ENCODE results near the gene TMEM220.

Gene TMEM220

DNA sequence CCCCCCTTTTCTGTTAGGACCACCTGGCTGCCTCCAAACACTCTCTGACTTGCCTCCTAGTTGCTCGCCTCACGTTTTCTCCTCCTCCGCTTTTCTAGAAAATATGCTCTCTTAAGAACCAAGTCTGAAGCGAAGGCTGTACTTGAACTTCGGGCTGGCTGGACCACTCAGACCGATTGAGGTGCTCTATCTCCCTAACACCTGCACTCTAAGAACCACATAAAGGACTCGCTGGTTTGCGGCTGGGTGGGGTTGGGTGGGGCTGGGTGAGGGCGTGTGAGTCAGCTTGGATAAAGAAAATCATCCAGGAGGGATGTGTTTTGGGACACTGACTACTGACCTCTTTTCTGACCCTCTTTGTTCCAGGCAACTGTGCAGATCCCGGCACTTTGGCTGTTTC, 22.9 kb upstream of the TMEM220 start:
- H3K79me2 ChIP-seq (ENCODE audit: control insufficient read depth, low read length) = no peaks in the 10 kb centered on the region
- no peaks in the 10 kb centered on the region for H3K9me3 ChIP-seq (ENCODE audit: control insufficient read depth, insufficient read depth, low read length)
- no peak overlapping the region for H3K4me2 ChIP-seq (ENCODE audit: low read length)
- no peaks in the 10 kb centered on the region for H3F3A ChIP-seq (ENCODE audit: control insufficient read depth, insufficient read depth)
- H3K9me2 ChIP-seq (replicated peaks; ENCODE audit: control insufficient read depth, low read length) = no peaks in the 10 kb centered on the region
- H3K4me3 ChIP-seq (ENCODE audit: low read length) = no peak overlapping the region
- H3K27ac ChIP-seq (ENCODE audit: low read depth, low read length) = no peak overlapping the region
- H3K4me1 ChIP-seq (ENCODE audit: control insufficient read depth, low read length) = no peaks in the 10 kb centered on the region
- TF ChIP-seq EZH2phosphoT487 (IDR thresholded peaks at IDR 0.05; ENCODE audit: borderline replicate concordance, low read length) = no peak
- TF ChIP-seq, protein P1, sequence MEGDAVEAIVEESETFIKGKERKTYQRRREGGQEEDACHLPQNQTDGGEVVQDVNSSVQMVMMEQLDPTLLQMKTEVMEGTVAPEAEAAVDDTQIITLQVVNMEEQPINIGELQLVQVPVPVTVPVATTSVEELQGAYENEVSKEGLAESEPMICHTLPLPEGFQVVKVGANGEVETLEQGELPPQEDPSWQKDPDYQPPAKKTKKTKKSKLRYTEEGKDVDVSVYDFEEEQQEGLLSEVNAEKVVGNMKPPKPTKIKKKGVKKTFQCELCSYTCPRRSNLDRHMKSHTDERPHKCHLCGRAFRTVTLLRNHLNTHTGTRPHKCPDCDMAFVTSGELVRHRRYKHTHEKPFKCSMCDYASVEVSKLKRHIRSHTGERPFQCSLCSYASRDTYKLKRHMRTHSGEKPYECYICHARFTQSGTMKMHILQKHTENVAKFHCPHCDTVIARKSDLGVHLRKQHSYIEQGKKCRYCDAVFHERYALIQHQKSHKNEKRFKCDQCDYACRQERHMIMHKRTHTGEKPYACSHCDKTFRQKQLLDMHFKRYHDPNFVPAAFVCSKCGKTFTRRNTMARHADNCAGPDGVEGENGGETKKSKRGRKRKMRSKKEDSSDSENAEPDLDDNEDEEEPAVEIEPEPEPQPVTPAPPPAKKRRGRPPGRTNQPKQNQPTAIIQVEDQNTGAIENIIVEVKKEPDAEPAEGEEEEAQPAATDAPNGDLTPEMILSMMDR (IDR thresholded peaks at IDR 0.05; ENCODE audit: low read depth, low read length, poor library complexity, severe bottlenecking) = no peak
- H3K27me3 ChIP-seq (ENCODE audit: control insufficient read depth, low read length) = no peaks in the 10 kb centered on the region
- no peaks in the 10 kb centered on the region for H4K20me1 ChIP-seq (ENCODE audit: control insufficient read depth, insufficient read depth, low read depth, low read length)
- no peaks in the 10 kb centered on the region for H3K36me3 ChIP-seq (ENCODE audit: control insufficient read depth, low read length)

DNA sequence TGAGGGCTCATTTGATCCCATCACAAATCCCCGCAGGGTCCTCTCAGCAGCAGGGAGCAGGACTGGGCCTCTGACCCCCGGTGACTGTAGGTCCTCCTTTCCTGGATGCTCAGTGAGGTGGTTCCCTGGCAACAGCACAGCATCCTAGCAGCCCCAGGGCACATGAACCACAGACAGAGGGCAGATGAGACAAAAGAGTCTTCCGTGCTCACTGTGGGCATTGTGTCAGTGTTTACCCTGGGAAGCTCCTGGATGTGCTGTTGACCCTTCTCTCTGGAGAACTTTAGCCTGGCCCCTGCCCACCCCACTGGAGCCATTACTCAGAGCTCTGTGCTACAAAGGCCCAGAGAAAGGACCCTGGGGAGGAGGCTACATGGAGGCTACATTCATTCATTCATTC, 21.7 kb upstream of the TMEM220 start:
- H4K20me1 ChIP-seq (ENCODE audit: control insufficient read depth, insufficient read depth, low read depth, low read length) = no peaks in the 10 kb centered on the region
- no peaks in the 10 kb centered on the region for H3F3A ChIP-seq (ENCODE audit: control insufficient read depth, insufficient read depth)
- no peak for TF ChIP-seq EZH2phosphoT487 (IDR thresholded peaks at IDR 0.05; ENCODE audit: borderline replicate concordance, low read length)
- TF ChIP-seq, protein P1 (IDR thresholded peaks at IDR 0.05; ENCODE audit: low read depth, low read length, poor library complexity, severe bottlenecking) = no peak
- H3K4me1 ChIP-seq (ENCODE audit: control insufficient read depth, low read length) = no peaks in the 10 kb centered on the region
- no peak overlapping the region for H3K27ac ChIP-seq (ENCODE audit: low read depth, low read length)
- H3K79me2 ChIP-seq (ENCODE audit: control insufficient read depth, low read length) = no peaks in the 10 kb centered on the region
- no peak overlapping the region for H3K4me2 ChIP-seq (ENCODE audit: low read length)
- no peak overlapping the region for H3K4me3 ChIP-seq (ENCODE audit: low read length)
- H3K36me3 ChIP-seq (ENCODE audit: control insufficient read depth, low read length) = no peaks in the 10 kb centered on the region
- no peaks in the 10 kb centered on the region for H3K9me2 ChIP-seq (replicated peaks; ENCODE audit: control insufficient read depth, low read length)
- no peaks in the 10 kb centered on the region for H3K9me3 ChIP-seq (ENCODE audit: control insufficient read depth, insufficient read depth, low read length)
- H3K27me3 ChIP-seq (ENCODE audit: control insufficient read depth, low read length) = no peaks in the 10 kb centered on the region

DNA sequence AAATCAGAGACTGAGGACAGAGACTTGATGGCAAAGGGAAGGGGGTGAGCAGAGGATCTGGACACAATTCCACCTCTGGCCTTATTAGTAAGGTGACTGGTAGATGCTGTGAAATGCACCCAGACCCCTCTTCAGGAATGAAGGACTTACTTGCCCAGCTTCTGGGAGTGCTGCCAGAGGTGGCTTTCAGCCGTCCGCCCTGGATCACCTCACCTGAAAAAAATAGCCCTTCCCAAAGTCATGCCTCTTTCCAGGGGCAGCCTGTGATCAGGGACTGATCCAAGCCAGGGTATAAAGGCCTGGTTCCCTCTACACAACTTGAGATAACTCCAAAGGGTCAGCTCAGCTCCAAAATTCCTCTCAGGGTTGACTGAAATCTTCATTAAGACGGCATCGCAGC, 20.4 kb upstream of the TMEM220 start:
- Histone ChIP-seq H3K4me1 (ENCODE audit: control insufficient read depth, low read length) (no peaks in the 10 kb centered on the region), H3K4me2 (ENCODE audit: low read length) (no peak overlapping the region), H3K9me2 (replicated peaks; ENCODE audit: control insufficient read depth, low read length) (no peaks in the 10 kb centered on the region), H3K9me3 (ENCODE audit: control insufficient read depth, insufficient read depth, low read length) (no peaks in the 10 kb centered on the region), H3K27me3 (ENCODE audit: control insufficient read depth, low read length) (no peaks in the 10 kb centered on the region), H3K27ac (ENCODE audit: low read depth, low read length) (no peak overlapping the region), H3K36me3 (ENCODE audit: control insufficient read depth, low read length) (no peaks in the 10 kb centered on the region), H4K20me1 (ENCODE audit: control insufficient read depth, insufficient read depth, low read depth, low read length) (no peaks in the 10 kb centered on the region), H3F3A (ENCODE audit: control insufficient read depth, insufficient read depth) (no peaks in the 10 kb centered on the region), H3K79me2 (ENCODE audit: control insufficient read depth, low read length) (no peaks in the 10 kb centered on the region), H3K4me3 (ENCODE audit: low read length) (no peak overlapping the region)
- TF ChIP-seq EZH2phosphoT487 (IDR thresholded peaks at IDR 0.05; ENCODE audit: borderline replicate concordance, low read length) = no peak
- TF ChIP-seq, protein P1 (IDR thresholded peaks at IDR 0.05; ENCODE audit: low read depth, low read length, poor library complexity, severe bottlenecking) = no peak

Measured in DOHH2 (cell line).